ENCODE measurements around the gene IMMP1L.

- TF ChIP-seq POLR2A (IDR thresholded peaks at IDR 0.05) (no peak), POLR2AphosphoS5 (IDR thresholded peaks at IDR 0.05) (no peak)
- TF ChIP-seq, protein P1, sequence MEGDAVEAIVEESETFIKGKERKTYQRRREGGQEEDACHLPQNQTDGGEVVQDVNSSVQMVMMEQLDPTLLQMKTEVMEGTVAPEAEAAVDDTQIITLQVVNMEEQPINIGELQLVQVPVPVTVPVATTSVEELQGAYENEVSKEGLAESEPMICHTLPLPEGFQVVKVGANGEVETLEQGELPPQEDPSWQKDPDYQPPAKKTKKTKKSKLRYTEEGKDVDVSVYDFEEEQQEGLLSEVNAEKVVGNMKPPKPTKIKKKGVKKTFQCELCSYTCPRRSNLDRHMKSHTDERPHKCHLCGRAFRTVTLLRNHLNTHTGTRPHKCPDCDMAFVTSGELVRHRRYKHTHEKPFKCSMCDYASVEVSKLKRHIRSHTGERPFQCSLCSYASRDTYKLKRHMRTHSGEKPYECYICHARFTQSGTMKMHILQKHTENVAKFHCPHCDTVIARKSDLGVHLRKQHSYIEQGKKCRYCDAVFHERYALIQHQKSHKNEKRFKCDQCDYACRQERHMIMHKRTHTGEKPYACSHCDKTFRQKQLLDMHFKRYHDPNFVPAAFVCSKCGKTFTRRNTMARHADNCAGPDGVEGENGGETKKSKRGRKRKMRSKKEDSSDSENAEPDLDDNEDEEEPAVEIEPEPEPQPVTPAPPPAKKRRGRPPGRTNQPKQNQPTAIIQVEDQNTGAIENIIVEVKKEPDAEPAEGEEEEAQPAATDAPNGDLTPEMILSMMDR (IDR thresholded peaks at IDR 0.05) = no peak
Measured at GRCh38 chr11:31521497-31522150, 12.2 kb upstream of the IMMP1L start.

Data from breast epithelium (tissue), 3 donors.